Hippocampal formation (tissue), 2 donors: ENCODE data around the gene MRPL44.
A peak's percentile ranks its signal among the peaks of the same experiment; 100 is the strongest.

Experiments
- DNase-seq, 2 donors: peaks; one replicate each; lab custom pipeline; 2025; lab: John Stamatoyannopoulos, UW

MRPL44 gene

DNA sequence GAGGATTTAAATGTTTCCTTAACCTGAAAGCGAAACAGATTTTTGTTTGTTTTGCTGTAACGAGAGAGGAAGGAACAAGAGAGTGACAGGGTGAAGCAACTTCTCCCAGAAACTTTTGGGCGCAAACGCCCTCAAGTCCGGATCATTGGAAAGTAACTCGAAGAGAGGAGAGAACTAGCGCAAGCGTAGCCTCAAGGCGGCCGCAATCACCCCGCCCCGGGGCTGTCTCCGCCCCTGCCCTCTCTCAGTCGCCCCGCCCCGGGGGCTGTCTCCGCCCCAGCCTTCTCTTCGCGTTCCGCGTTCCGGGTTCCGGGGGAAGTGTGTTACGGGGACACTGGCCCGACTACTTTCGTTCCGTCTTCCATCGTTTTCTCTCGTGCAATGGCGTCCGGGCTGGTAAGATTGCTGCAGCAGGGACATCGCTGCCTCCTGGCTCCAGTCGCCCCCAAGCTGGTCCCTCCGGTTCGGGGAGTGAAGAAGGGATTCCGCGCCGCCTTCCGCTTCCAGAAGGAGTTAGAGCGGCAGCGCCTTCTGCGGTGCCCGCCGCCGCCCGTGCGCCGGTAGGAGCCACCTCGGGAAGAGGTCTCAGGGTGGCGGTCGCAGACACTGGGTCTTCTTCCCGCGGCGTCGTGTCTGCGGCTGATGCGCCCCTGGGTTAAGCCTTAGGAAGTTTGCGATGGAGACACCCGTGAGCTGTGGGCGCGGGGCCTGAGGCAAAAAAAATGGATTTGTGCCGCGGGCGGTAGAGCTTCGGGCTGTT, at the start of gene MRPL44:
Gene MRPL44, plus strand, starts transcription at position 372 of the 760 bp plus-strand sequence. Its CDS starts 10 bp downstream, at position 382.
- peak; percentile 96 to 97 for DNase-seq

DNA sequence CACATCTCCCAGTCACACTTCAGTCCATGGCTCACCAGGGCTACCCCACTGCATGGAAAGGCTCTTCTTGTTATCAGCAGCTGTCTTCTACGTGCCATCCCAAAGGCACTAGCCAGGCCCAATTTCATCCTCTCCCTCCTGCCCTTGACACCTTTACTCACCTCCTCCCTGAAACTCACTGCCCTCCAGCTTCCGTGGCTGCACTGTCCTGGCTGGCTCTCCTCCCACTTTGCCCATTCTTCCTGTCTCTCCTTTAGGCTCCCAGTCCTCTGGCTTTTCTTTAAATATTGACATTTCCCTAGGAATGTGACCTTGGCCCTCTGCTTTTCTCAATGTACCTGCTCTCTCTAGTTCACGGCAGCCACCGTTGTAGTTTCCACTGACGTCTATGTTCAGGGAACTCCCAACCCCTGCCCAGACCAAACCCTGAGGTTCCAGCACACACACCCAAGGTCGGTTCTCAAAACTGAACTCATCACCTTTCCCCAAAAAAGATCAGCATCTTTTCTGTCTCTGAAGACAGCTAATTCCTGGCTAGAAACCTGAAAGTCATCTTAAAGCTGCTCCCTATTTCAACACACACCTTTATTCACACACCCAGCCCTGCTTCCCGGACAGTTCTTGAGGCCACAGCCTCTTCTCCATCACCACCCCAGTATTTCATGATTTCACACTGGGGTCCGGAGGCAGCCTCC, 48.8 kb upstream of the MRPL44 start:
- DNase-seq, result no peak

- DNase-seq, result no peak
These were observed 48.1 kb upstream of the MRPL44 start for GRCh38 chr2:223909001-223909741.

- DNase-seq, result no peak
These were observed 42.9 kb upstream of the MRPL44 start for GRCh38 chr2:223914324-223914723.

- no peak for DNase-seq
These were observed 42.2 kb upstream of the MRPL44 start for GRCh38 chr2:223915071-223915470.

- no peak for DNase-seq
These were observed 40.9 kb upstream of the MRPL44 start for GRCh38 chr2:223916181-223916920.

DNA sequence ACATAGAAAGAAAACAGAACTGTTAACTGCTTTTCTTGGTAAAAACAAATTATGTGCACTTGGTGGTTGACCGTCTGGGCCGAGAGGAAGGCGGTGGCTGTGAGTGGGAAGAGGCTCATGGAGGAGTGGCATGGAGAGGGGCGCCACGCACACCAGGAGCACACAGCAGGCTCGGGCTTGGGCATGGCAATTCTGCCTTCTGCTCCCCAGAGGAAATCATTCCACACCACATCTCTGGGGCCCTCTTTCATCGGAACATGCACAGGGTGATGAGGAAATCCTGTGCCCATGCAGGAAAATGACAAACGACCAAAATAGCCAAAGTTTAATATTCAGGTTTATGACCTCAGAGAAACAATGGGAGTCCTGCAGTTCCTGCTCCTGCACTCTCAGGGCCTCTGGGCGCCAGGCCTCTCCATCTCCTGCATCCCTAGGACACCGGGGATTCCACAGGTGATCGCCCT, 38.6 kb upstream of the MRPL44 start:
- DNase-seq, result no peak

DNA sequence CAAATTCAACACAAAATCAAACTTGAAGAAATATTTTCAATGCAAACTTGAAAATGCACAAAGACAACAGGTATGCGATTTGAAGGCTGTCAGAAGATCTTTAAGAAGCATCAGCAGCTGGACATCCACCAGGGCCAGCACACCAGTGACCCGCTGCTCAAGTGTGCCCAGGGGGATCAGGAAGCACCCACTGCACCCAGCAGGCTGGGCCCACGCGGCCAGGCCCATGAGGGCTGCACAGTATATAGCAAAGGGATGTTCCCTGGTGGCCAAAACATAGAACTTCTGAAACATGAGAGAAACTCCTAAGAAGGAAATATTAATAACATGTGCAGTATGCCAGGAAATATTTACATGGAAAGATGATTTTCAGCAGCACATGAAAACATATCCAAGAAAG, 37.2 kb upstream of the MRPL44 start:
- DNase-seq, result no peak

- DNase-seq, result no peak
These were observed 36.1 kb upstream of the MRPL44 start for GRCh38 chr2:223921204-223921603.

GRCh38 chr2:223922308-223922707, 35.0 kb upstream of the MRPL44 start:
- no peak for DNase-seq

- DNase-seq, result no peak
These were observed 33.3 kb upstream of the MRPL44 start for GRCh38 chr2:223923976-223924375.

DNA sequence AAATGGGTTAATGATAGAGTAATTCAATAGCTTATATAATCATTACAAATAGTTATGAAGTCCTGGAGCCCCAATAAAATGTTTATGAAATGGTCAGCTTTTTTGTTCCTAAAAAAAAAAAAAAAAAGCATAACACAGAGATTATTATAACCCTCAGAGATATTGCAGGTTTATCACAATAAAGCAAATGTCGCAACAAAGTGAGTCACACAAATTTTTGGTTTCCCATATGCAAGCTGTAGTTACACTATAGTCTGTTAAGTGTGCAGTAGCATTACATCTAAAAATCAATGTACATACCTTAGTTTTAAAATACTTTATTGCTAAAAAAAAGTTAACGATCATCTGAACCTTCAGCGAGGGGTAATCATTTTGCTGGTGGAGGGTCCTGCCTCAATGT, 32.2 kb upstream of the MRPL44 start:
- no peak for DNase-seq

DNA sequence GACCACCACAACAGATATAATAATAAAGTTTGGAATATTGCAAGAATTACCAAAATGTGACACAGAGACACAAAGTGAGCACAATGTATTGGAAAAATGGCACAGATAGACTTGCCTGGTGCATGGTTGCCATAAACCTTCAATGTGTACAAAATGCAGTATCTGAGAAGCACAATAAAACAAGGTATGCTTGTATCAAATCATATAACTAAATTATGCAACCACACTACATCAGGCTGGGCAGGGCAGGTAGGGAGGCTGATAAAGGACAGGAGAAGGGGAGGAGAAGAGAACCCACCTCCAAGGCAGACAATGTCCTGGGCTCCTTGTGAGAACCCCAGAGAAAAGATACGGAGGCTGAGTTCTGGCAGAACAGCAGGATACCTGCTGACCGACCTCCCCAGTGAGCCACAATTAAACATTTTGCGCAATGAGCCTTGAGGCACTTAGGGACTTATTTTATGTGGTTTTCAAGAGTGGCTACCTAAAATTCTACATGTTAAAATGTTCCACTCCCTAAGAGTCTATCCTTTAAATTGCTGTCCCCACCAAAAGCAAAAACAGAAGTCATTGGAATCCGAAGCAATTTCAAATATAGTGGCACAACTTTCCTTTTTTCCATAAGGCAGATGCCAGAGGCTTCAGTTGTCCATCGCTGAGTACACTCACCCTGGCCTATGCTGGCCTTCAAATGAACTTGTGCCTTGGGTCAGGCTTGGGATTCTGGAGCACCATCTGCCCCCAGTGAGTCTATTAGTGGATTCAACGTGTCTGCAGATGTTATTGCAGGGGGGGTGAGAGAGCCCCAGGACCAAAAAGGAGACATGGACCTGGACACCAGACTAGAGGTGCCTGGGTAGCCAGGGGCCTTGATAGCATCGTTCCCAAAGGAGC, 28.9 kb upstream of the MRPL44 start:
- no peak for DNase-seq

DNA sequence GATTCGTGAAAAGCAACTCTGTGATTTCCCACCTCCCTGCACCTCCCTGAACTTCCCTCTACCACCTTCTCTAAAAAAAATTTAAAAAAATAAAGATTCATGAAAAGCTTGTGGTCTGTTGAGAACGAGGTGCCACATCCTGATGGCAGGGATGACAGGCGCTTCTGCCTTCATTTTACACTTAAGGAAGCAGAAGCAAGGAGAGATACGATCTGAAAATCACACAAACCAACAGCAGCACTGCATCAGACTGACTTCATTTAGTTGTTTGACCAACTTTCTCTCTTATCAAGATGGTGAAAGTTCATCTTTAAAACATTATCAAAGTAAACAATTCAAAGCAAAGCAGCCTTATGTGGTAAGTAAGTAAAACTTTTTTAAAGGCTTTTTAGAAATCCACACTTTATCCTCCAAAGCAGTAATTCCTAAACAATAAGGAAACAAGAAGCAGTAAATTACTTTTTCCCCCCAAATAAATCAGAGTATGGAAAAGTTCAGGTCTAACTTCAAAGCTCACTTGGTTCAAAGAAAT, 27.6 kb upstream of the MRPL44 start:
- no peak for DNase-seq

DNA sequence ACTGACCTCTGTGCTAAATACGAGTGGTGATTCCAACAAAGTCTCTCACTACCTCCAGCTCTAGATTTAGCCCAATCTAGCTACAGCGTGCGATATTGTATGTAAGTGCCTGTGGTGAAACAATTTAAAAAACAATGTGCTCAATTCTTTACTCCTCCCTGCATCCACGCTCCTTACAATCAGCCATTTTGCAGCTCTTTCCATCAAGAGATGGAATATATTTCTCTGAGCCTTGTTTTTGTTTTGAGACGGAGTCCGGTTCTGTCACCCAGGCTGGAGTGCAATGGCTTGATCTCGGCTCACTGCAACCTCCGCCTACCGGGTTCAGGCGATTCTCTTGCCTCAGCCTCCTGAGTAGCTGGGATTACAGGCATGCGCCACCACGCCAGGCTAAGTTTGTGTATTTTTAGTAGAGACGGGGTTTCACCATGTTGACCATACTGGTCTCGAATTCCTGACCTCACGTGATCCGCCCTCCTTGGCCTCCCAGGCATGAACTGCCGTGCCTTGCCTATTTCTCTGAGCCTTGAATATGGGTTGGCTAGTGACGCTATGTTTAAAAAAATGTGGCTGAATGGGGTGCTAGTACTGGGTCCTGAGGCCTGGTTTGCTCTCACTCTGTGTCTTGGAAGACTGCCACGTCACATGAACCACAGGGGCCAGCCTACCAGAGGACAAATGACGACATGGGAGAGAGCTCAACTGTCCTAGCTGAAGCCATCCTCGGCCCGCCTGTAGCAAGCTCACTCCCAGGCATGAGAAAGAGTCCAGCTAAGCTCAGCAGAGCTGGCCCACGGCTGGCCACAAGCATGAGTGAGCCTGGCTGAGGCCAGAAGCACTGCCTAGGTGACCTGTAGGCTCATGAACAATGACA, 26.9 kb upstream of the MRPL44 start:
- DNase-seq, result peak; percentile 54 to 83

DNA sequence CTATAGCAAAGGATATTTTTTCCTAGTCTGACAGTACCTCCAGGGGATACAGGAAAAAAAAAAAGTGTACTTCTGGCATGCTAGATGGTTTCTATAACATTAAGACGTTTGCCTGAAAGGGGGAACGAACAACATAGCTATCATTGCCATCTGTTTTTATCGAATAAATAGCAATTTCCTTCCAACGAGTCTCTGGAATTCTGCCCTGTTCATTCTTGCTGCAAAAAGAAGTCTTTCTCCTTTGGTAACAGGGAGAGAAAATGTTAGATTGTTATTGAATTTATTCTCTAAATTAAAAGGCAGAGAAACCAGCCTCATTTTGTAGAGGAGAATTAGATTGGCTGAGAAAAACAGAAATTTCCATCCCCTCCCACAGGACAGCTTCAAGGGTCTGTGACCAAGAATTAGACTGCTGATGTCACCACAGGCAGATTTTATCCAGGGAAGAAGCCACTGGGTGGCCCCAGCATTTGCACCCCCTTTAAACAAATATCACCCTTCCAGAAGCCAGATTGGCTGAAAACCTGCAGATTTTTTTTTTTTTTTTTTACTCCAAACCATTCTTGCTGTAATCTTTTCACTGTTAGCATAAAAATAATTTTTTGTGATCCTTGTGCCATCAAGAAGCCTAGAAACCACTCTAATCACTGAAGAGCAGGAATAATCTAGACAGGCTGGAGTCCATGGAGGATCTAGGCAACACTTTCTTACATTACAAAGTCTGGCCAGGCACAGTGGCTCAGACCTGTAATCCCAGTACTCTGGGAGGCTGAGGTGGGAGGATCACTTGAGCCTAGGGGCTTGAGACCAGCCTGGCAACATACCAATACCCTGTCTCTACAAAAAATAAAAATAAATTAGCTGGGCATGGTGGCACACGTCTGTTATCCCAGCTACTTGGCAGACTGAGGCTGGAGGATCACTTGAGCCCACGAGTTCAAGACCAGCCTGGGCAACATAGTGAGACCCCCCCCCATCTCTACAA, 24.2 kb upstream of the MRPL44 start:
- DNase-seq, result peak in 1 of 2 donors; percentile 52

- DNase-seq, result no peak
These were observed 22.4 kb upstream of the MRPL44 start for GRCh38 chr2:223934870-223935269.

- DNase-seq, result no peak
These were observed 21.7 kb upstream of the MRPL44 start for GRCh38 chr2:223935459-223936125.
